AG08396 (cell line): ENCODE measurements around the gene USP47.
"Not testable (repeated sequence)": the region's sequence is repeated elsewhere in the genome, so short reads cannot be mapped to it uniquely, and the experiment has no call there.

Experiments
- DNase-seq: peaks from one replicate; pipeline ENCODE4 v3.0.0; 2012; ENCODE audit warnings: low spot score, mixed read lengths

The USP47 gene

GRCh38 chr11:11831406-11831805, 10.4 kb upstream of the USP47 start:
- DNase-seq, result not testable (repeated sequence)

GRCh38 chr11:11836676-11837231, 5.0 kb upstream of the USP47 start:
- DNase-seq, result no peak

- no peak for DNase-seq
These were observed 2.1 kb upstream of the USP47 start for GRCh38 chr11:11839718-11840117.

- DNase-seq, result peak; percentile 46
These were observed 553 bp upstream of the USP47 start for GRCh38 chr11:11841116-11841722.

- DNase-seq, result peak; percentile 65
These were observed 743 bp downstream of the USP47 start for GRCh38 chr11:11842421-11843008.

GRCh38 chr11:11843211-11843621, 1.4 kb downstream of the USP47 start:
- DNase-seq, result peak; percentile 63

GRCh38 chr11:11843642-11844041, 1.9 kb downstream of the USP47 start:
- DNase-seq, result no peak

GRCh38 chr11:11844272-11844671, 2.5 kb downstream of the USP47 start:
- no peak for DNase-seq

GRCh38 chr11:11845071-11845470, 3.3 kb downstream of the USP47 start:
- no peak for DNase-seq

- no peak for DNase-seq
These were observed 3.8 kb downstream of the USP47 start for GRCh38 chr11:11845551-11845950.

- DNase-seq, result no peak
These were observed 5.3 kb downstream of the USP47 start for GRCh38 chr11:11847082-11847481.

- peak; percentile 41 for DNase-seq
These were observed 7.3 kb downstream of the USP47 start for GRCh38 chr11:11848891-11849746.

GRCh38 chr11:11850668-11851067, 8.9 kb downstream of the USP47 start:
- DNase-seq, result no peak

- DNase-seq, result no peak
These were observed 14.9 kb downstream of the USP47 start for GRCh38 chr11:11856638-11857037.

- no peak for DNase-seq
These were observed 16.0 kb downstream of the USP47 start for GRCh38 chr11:11857769-11858168.

GRCh38 chr11:11858676-11859075, 16.9 kb downstream of the USP47 start:
- no peak for DNase-seq

GRCh38 chr11:11860103-11860979, 18.6 kb downstream of the USP47 start:
- no peak for DNase-seq

- DNase-seq, result no peak
These were observed 21.2 kb downstream of the USP47 start for GRCh38 chr11:11862999-11863398.

- no peak for DNase-seq
These were observed 22.6 kb downstream of the USP47 start for GRCh38 chr11:11864332-11864731.

- DNase-seq, result no peak
These were observed 23.0 kb downstream of the USP47 start for GRCh38 chr11:11864803-11865202.

- no peak for DNase-seq
These were observed 23.7 kb downstream of the USP47 start for GRCh38 chr11:11865449-11865848.

- DNase-seq, result no peak
These were observed 24.4 kb downstream of the USP47 start for GRCh38 chr11:11866203-11866602.
